ENCODE data around the gene DCK.
A peak's percentile ranks its signal among the peaks of the same experiment; 100 is the strongest.
"Not testable (repeated sequence)": the region's sequence is repeated elsewhere in the genome, so short reads cannot be mapped to it uniquely, and the experiment has no call there.

Gene DCK

DNA sequence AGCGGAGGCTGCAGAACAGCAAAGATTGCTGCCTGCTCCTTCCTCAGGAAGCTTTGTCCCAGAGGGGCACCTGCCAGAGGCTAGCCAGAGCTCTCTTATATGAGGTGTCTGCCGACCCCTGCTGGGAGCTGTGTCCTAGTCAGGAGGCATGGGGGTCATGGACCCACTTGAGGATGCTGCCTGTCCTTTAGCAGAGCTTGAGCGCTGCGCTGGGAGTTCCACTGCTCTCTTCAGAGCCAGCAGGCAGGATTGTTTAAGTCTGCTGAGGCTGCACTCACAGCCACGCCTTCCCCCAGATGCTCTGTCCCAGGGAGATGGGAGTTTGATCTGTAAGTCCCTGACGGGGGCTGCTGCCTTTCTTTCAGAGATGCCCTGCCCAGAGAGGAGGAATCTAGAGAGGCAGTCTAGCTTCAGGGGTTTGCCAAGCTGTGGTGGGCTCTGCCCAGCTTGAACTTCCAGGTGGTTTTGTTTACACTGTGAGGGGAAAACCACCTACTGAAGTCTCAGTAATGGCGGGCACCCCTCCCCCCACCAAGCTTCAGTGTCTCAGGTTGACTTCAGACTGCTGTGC, 10.9 kb downstream of the DCK start:
- DNase-seq = peak; percentile 63

DNA sequence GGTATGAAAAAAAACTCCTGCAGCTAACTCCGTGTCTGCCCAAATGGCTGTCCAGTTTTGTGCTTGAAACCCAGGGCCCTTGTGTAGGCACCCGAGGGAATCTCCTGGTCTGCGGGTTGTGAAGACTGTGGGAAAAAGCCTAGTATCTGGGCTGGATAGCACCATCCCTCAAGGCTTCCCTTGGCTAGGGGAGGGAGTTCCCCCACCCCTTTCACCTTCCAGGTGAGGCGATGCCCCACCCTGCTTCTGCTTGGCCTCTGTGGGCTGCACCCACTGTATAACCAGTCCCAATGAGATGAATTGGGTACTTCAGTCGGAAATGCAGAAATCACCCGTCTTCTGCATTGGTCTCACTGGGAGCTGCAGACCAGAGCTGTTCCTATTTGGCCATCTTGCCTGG, 11.6 kb downstream of the DCK start:
- DNase-seq = not testable (repeated sequence)

DNA sequence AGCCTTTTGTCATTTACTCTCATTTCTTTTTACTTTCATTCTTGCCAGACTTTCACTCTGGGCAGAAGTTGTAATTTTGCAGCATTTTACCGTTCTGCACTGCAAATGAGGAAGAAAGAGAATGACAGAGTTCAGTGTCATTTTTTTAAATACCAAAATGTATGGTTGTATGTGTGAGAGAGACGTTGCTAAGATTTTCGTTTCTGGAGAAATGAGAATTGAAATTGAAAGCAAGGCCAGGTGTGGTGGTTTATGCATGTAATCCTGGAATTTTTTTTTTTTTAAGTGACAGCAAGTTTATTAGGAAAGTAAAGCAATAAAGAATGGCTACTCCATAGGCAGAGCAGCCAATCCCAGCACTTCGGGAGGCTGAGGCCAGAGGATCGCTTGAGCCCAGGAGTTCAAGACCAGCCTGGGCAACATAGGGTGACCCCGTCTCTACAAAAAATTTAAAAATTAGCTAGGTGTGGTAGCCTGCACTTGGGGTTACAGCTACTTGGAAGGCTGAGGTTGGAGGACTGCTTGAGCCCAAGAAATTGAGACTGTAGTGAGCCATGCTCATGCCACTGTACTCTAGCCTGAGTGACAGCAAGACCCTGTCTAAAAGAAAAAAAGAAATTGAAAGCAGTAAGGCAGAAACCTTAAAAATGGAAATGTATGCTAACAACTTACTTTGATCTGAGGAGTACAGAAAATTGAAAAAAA, 12.9 kb downstream of the DCK start:
- no peak for DNase-seq

DNA sequence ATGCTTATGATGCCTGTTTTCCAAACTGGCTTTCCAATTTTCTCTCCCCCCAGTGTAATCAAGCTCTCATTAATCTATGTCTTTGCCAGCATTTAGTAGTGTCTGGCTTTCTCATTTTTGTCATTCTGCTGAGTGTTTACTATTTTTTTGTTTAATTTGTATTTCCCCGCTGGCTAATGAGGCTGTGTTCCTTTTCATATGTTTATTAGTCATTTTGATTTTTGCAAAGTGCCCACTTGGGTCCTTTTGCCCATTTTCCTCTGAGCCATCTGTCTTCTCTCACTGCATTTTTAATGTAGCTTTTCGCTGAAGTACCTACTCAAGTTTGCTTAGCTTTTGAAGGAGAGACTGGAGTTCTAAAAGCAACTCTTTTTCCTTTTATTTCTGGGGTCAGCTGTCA, 14.7 kb downstream of the DCK start:
- DNase-seq = no peak

DNA sequence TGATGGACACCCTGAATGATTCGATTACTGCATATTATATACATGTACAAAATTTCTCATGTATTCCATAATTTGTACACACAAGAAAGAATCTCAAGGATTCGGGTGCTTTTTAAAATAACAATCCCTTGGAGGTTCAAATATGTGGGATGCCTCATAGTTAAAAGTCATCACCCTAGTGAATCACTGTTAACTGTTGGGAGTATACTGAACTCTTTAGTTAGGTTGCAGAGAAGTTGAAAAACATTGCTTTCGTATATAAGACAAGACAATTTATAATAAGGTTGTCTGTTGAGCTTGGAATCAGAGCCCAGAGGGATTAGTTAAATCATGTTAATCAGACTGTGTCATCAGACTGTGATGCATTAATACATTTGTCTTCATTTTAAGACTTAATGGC, 15.6 kb downstream of the DCK start:
- DNase-seq = no peak

DNA sequence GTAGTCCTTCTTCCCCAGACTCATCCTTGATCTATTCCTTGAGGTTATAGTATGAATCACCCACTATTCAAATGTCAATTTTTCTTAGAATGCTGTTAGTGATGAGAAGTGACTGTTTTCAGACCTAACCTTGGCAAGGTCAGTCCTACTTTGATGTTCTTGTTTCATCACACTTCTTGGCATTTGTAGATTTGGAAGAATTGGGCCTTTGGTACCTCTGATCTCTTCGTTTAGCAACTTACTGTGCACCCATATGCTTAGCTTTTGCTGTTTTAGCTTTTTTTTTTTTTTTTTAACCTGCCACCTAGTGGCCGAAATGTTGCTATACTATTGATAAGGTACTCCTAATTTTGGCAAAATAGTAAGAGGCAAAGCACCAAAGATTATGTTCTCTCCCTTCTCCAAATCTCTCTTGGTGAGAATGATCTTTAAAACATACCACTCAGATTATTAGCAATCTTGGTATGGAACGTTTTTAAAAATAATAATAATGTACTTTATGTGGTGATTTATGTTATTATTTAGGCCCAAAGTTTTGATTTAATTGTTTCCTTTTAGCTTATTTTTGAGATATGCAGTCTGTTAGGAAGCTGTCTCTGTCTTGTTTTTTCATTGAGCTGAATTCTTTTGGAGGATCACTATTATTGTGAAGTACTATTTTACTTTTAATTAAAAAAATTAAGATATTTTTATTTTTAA, 16.6 kb downstream of the DCK start:
- peak; percentile 9 for DNase-seq

DNA sequence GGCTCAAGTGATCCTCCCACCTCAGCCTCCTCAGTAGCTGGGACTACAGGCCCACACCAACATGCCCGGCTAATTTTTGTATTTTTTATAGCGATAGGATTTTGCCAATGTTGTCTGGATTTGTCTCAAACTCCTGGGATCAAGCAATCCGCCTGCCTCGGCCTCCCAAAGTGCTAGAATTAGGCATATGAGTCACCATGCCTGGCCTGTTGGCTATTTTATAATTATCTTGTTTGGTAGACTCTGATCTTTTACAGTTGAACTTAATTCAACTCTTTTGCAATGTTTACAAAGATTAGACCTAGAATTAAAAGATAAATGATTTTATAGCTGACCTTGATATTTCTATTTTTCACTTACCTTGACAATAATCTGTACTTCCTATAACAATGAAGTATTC, 18.0 kb downstream of the DCK start:
- no peak for DNase-seq

DNA sequence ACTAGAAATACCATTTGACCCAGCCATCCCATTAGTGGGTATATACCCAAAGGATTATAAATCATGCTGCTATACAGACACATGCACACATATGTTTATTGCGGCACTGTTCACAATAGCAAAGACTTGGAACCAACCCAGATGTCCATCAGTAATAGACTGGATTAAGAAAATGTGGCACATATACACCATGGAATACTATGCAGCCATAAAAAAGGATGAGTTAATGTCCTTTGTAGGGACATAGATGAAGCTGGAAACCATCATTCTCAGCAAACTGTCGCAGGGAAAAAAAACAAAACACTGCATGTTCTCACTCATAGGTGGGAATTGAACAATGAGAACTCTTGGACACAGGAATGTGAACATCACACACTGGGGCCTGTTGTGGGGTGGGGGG, 23.9 kb downstream of the DCK start:
- not testable (repeated sequence) for DNase-seq

DNA sequence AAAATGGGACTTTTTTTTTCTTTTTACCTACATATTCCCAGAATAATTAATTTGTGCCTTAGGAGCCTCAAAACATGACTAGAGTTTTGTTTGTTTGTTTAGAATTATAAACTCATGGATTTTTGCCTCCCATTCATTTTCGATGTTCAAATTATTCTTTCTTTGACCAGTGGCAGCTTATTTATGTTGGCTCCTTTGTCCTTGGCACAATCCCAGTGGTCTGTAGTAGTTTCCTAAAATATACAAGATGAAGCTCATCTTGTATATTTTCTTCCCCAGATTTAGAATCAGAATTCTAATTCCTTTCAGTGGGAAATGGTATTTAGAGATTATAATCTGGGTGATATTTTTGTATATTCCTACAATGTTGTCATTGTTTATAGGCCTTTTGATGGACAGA, 27.2 kb downstream of the DCK start:
- DNase-seq = no peak

DNA sequence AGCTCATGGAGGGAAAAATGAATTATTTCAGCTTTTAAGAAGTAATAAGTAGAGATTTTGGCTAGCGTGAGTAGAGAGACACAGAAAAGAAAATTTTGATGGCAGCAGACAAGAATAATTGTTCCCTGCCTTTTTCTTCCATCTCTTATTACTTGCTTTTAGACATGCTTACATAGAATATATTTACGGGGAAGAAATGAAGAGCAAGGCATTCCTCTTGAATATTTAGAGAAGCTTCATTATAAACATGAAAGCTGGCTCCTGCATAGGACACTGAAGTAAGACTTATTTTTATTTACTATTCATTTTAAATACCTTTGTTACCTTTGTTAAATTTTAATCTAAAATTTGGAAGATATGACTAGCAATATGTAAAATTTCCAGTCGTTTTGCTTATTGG, 32.2 kb downstream of the DCK start:
- DNase-seq = no peak

DNA sequence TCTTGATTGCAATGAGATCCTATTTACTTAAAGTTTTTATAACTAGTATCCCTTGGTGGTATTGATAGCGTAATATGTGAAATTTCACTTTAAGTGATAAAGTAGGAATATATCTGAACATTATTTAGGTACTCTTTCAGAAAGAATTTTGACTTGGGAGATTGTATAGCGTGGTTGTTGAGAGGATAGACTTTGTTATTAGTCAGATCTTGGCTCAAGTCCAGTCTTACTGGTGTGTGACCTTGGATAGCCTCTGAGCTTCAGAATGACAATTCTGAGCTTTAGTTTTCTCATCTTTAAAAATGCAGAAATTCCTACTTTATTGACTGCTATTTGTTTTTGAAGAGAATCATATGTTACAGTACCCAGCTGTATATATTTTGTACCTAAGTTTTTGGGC, 32.6 kb downstream of the DCK start:
- no peak for DNase-seq

DNA sequence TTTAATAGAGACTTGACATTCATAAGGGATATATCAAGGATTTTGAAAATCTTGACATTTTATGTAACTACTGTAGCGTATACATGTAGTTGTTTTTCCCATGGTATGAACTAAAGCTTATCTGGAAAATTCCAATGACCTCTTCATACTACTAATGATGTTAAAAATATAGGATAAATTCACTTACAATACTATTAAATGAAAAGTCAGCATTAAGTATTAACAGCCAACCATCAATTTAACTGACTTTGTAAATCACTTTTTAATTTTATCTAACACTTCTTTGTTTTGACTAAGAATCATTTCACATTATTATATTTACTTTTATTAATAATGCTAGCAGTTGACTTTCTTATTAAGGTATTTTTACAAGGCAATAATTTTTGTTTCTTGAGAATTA, 34.2 kb downstream of the DCK start:
- DNase-seq = no peak

DNA sequence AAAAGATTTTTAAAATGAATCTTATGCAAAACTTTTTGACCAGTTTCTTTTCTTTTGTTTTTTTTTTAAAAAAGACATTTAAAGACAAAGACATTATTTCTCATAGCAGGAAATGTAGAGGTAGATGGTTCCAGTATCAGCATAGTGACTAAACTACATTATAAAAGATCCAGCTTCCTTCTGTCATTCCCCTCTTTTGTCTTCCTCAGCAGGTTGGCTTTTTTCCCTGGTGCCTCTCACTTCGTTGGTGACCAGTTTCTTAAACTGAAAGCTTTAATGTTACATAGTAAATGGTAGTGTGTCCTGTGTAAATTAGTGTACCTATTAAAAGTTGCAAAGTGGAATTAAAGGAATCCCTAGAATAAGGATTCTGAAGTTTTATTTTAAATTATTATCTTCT, 36.1 kb downstream of the DCK start:
- DNase-seq = no peak

DNA sequence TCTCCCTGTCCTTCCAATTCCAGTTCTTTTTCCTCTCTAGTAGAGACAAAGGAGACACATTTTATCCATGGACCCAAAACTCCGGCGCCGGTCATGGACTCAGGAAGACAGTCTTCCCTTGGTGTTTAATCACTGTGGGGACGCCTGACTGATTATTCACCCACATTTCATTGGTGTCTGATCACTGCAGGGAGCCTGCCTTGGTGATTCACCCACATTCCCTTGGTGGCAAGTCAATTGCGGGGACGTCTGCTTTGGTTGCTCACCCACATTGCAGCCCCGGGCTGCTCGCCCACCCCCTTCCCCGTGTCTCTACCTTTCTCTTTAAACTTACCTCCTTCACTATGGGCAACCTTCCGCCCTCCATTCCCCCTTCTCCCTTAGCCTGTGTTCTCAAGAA, 38.7 kb downstream of the DCK start:
- DNase-seq = not testable (repeated sequence)

DNA sequence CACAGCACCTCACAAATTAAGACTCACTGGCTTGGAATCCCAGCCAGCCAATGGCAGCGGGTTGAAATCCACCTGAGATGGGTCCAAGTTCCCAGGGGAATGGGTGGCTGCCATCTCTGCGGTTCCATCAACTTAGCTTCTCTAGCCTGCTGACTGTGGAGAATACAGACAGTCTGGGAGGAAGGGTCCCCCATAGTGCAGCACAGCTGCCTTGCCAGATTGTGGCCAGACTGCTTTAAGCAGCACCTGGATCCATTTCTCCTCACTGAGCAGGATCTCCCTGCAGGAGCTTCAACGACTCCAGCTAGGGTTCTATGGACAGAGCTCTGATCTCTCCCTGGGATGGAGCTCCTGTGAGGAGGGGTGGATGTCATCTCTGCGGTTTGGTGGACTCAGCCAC, 51.8 kb downstream of the DCK start:
- DNase-seq = no peak

DNA sequence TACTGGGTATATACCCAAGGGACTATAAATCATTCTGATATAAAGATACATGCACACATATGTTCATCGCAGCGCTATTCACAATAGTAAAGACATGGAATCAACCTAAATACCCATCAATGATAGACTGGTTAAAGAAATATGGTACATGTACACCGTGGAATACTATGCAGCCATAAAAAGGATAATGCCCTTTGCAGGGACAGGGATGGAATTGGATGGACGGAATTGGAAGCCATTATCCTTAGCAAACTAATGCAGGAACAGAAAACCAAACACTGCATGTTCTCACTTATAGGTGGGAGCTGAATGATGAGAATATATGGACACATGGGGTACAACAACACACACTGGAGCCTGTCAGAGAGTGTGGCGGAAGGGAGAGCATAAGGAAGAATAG, 55.9 kb downstream of the DCK start:
- DNase-seq = no peak

DNA sequence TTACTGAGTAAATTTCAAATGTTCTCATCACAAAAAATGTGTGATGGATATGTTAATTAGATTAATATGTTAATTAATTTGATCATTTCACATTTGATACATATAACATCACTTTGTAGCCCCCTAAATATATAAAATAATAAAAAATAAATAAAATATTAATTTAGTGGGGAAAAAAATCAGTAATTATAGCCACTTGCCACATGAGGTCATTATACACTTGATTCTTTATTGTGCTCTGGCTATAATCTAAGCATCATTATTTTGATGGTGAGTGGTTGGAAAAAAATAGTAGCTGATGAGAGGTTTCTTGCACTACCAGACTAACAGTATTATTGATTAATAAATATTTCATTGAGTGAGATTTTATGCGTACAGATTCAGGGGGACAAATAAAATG, 57.4 kb downstream of the DCK start:
- no peak for DNase-seq

DNA sequence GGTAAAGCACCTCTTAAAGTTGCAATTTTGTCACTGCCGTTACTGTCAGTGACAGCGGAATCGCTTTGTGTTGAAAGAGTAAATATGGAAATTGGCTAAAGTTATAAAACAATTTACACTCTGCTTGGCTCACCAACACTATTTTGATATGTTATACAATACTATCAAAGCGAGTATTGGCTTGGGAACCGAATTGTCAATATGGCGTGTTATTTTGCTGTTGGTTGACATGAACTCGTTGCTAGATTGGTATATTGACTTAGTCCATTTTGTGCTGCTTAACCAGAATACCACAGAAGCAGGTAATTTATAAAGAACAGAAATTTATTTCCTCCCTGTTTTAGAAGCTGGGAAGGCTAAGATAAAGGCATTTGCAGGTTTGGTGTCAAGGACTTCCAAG, 58.6 kb downstream of the DCK start:
- no peak for DNase-seq

DNA sequence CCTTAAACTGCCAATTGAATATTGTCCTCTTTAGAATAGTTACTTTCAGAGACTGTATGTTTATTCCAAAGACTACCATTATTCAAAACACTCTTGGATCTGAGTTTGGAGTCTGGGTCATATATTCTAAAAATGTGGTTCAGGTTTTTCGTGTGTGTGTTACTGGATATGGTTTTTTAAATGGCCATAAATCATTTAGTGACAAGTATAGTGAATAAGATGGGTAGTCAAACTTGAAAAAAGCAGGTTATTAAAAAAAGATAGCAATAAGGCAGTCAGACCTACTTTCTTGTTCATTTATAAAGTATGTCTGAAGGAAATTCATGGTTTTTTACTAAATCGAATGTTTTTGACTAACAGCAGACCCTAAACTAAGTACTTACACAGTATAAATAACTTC, 59.3 kb downstream of the DCK start:
- no peak for DNase-seq

DNA sequence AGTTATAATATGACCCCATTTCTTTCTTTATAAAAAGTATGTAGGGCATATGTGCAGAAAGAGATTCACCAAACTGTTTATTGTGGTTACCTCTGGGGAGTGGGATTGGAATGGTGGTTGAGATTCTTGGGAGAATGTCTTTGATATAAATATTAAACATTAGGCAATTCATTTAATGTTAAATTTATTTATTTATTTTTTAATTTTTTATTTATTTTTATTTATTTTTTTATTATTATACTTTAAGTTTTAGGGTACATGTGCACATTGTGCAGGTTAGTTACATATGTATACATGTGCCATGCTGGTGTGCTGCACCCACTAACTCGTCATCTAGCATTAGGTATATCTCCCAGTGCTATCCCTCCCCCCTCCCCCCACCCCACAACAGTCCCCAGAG, 60.2 kb downstream of the DCK start:
- not testable (repeated sequence) for DNase-seq

DNA sequence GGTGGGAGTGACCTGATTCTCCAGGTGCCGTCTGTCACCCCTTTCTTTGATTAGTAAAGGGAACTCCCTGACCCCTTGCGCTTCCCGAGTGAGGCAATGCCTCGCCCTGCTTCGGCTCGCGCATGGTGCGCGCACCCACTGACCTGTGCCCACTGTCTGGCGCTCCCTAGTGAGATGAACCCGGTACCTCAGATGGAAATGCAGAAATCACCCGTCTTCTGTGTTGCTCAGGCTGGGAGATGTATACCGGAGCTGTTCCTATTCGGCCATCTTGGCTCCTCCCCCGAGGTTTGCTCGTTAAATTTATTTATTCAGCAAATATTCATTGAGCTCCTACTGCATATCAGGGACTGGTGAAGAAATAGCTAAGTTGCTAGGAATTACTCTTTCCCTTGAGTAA, 66.1 kb downstream of the DCK start:
- DNase-seq = not testable (repeated sequence)

DNA sequence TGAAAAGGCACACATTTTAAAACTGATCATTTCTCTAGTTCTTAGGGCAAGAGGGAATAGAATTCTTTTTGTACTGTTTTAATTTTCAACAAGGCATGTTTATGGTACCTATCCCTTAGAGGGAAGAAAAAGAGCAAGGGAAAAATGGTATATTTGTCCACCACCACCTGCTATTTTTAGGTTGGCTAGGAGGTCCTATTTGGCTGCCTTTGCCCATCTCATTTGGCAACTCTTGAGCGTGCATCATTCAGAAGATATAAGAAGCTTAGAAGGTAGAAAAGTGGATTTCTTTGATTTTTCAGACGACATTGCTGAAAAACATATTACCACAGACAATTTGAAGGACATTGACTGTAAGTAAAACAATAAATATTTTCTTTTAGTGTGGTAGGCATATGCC, 69.0 kb downstream of the DCK start:
- no peak for DNase-seq

DNA sequence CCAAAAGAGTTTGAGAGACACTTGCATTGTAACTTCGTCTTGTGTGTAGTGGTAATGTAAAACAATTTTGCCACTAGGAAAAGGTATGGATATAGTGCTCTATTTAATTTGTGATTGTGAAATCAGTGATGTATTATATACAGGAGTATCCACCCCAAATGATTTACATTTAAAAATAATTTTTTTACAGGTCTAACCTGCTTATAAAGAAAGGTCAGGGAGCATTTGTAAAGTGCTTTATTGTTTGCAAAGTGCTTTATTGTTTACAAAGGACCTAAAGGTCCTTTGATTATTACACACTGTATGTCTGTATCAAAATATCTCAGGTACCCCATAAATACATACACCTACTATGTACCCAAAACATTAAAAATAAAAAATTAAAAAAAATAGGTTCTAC, 70.3 kb downstream of the DCK start:
- DNase-seq = no peak

DNA sequence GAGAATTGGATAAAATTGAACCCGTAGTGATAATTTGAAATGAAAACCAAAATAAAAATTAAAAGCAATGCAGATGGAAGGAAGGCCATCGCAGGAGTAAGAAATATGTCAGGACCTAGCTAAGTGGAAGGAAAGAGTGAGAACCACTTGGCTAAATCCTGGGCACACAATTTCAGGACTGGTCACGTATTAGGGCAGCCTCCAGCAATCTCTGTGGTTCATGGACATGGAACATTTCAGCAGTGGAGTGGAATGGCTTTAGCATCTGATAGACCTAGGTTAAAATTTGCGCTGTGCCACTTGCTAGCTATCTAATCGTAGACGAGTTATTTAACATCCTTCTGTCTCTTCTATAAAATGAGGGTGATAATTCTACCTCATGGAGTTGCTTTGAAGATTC, 71.1 kb downstream of the DCK start:
- DNase-seq = no peak

Data from CD4-positive, alpha-beta T cell treated with Interleukin-6 for 4 hours (primary cell).